Breast epithelium (tissue), 4 donors: ENCODE measurements around the gene TMEM234. TPM values are rescaled to one million over a fixed set of nuclear protein-coding genes. Genes with fewer than 3 reads are reported as not detected.

Source experiments
- DNase-seq, 2 donors: peaks; one replicate each; pipeline ENCODE4 v3.0.0-alpha.2; 2019; ENCODE audit warnings: low spot score in 2 of 2
- H3K27ac ChIP-seq, 2 donors: fragments of 200-600 bp; sonication (generic) in 1 of 2; one replicate each; pipeline ENCODE4 v1.5.1; 2016 to 2019; ENCODE audit warnings: mild to moderate bottlenecking in 1 of 2
- H3K27me3 ChIP-seq, 2 donors: fragments of 200-600 bp; sonication (generic) in 1 of 2; one replicate each; pipeline versions ENCODE4 v1.5.1 to v1.6.0; 2017 to 2019; ENCODE audit warnings: control low read depth in 1 of 2, mild to moderate bottlenecking in 1 of 2
- H3K36me3 ChIP-seq: fragments of 200-600 bp; one replicate; pipeline ENCODE4 v1.5.1; 2019
- H3K4me1 ChIP-seq, 2 donors: fragments of 200-600 bp; sonication (generic); one replicate each; pipeline ENCODE4 v1.5.1; 2016 to 2019; ENCODE audit warnings: control low read depth in 1 of 2
- H3K4me3 ChIP-seq, 3 donors: fragments of 200-600 bp; sonication (generic); 1 replicate in 2 of 3; 2 replicates in 1 of 3; pipeline ENCODE4 v1.5.1; 2016 to 2019; ENCODE audit warnings: mild to moderate bottlenecking in 3 of 3, moderate library complexity in 2 of 3
- H3K9me3 ChIP-seq, 2 donors: fragments of 200-600 bp; sonication (generic) in 1 of 2; one replicate each; pipeline ENCODE4 v1.5.1; 2016 to 2019; ENCODE audit warnings: control low read depth in 1 of 2
- CTCF ChIP-seq, 3 donors: fragments of 450-650 bp; IDR thresholded peaks; one replicate each; pipeline ENCODE4 v1.5.1; 2016 to 2017; ENCODE audit warnings: antibody characterized with exemption in 3 of 3, mild to moderate bottlenecking in 3 of 3, moderate library complexity in 3 of 3
- POLR2A ChIP-seq: fragments of 450-650 bp; IDR thresholded peaks from one replicate; pipeline ENCODE4 v1.6.1; 2016; ENCODE audit warnings: antibody characterized with exemption, mild to moderate bottlenecking, moderate library complexity
- POLR2AphosphoS5 ChIP-seq, 3 donors: sonication (generic); formaldehyde crosslinking; IDR thresholded peaks; one replicate each; pipeline ENCODE4 v1.6.1; 2017; ENCODE audit warnings: antibody characterized with exemption in 3 of 3
- intact Hi-C: fragments of 100-400 bp; cut with DNase I; formaldehyde crosslinking; loops from one replicate; pipeline ENCODE4 v1.15.1; 2023; ENCODE audit warnings: low total_unique reads
- total RNA-seq, 3 donors: library from RNA; depleted of rRNA; stranded (reverse); fragments of >200 nt; gene quantifications; one replicate each; pipeline ENCODE4 v1.1.0, GENCODE V29; 2016

The TMEM234 gene
- total RNA-seq, 3 donors from 2014 or later, result 5.8 to 20.6 (median 13.4) TPM

GRCh38 chr1:32179193-32179442 lies 43.0 kb downstream of the TMEM234 start:
- peaks cover 0 to 20% of the 10 kb centered on the region in 2 donors for H3K4me1 ChIP-seq
- H3K4me3 ChIP-seq, result peak overlapping the region; percentile 62 to 76 (median 71)
- H3K27me3 ChIP-seq, result no peaks in the 10 kb centered on the region
- peak overlapping the region; percentile 91 to 98 for H3K27ac ChIP-seq
- intact Hi-C loops, result no loop called here
- no peaks in the 10 kb centered on the region for H3K36me3 ChIP-seq
- no peak for DNase-seq
- no peaks in the 10 kb centered on the region for H3K9me3 ChIP-seq
- no peak for TF ChIP-seq POLR2A
- no peak for TF ChIP-seq POLR2AphosphoS5 (IDR thresholded peaks at IDR 0.05)
- TF ChIP-seq CTCF (IDR thresholded peaks at IDR 0.05), result no peak

GRCh38 chr1:32178380-32179192 lies 43.6 kb downstream of the TMEM234 start:
- Histone ChIP-seq H3K36me3 (no peaks in the 10 kb centered on the region), H3K9me3 (no peaks in the 10 kb centered on the region), H3K4me1 (peaks cover 0 to 18% of the 10 kb centered on the region in 2 donors), H3K27me3 (no peaks in the 10 kb centered on the region), H3K27ac (peak overlapping the region; percentile 91 to 98), H3K4me3 (peak overlapping the region; percentile 62 to 76 (median 71))
- intact Hi-C loops, result no loop called here
- no peak for DNase-seq
- TF ChIP-seq POLR2AphosphoS5 (IDR thresholded peaks at IDR 0.05), result no peak
- TF ChIP-seq CTCF (IDR thresholded peaks at IDR 0.05), result no peak
- no peak for TF ChIP-seq POLR2A

- TF ChIP-seq CTCF (IDR thresholded peaks at IDR 0.05), result no peak
- TF ChIP-seq POLR2AphosphoS5 (IDR thresholded peaks at IDR 0.05), result no peak
- TF ChIP-seq POLR2A, result no peak
- DNase-seq, result no peak
- Histone ChIP-seq H3K4me1 (no peaks in the 10 kb centered on the region), H3K9me3 (no peaks in the 10 kb centered on the region), H3K27me3 (no peaks in the 10 kb centered on the region), H3K36me3 (peaks cover 15% of the 10 kb centered on the region), H3K4me3 (no peak overlapping the region), H3K27ac (no peak overlapping the region)
- intact Hi-C loops, result no loop called here
These were observed 49.4 kb downstream of the TMEM234 start for GRCh38 chr1:32172621-32173245.

GRCh38 chr1:32170991-32171390 lies 51.2 kb downstream of the TMEM234 start:
- no peak for DNase-seq
- Histone ChIP-seq H3K36me3 (peaks cover 22% of the 10 kb centered on the region), H3K4me1 (no peaks in the 10 kb centered on the region), H3K27me3 (no peaks in the 10 kb centered on the region), H3K9me3 (no peaks in the 10 kb centered on the region), H3K4me3 (no peak overlapping the region), H3K27ac (no peak overlapping the region)
- TF ChIP-seq POLR2AphosphoS5 (IDR thresholded peaks at IDR 0.05), result no peak
- TF ChIP-seq POLR2A, result no peak
- no peak for TF ChIP-seq CTCF (IDR thresholded peaks at IDR 0.05)
- intact Hi-C loops, result no loop called here

Other genes with a start within 250 kb of the TMEM234 start
- 10 to 100 TPM; 58.2 to 78.7 (median 66.9) TPM for gene KHDRBS1, start 208.5 kb downstream of the TMEM234 start, total RNA-seq
- gene TMEM39B, start 149.4 kb downstream of the TMEM234 start, total RNA-seq, result 1 to 10 TPM; 4.2 to 6.2 (median 4.8) TPM
- 10 to 100 TPM; 35.5 to 53.1 (median 40.6) TPM for gene KPNA6, start 114.3 kb downstream of the TMEM234 start, total RNA-seq
- gene TXLNA, start 42.7 kb downstream of the TMEM234 start, total RNA-seq, result 10 to 100 TPM; 38.7 to 51.8 (median 45.8) TPM
- gene CCDC28B, start 21.8 kb downstream of the TMEM234 start, total RNA-seq, result 1 to 10 TPM; 1.4 to 5.2 (median 4.1) TPM
- 1 to 10 TPM; 1.8 to 3.5 (median 2.3) TPM for gene IQCC, start 16.7 kb downstream of the TMEM234 start, total RNA-seq
- under 1 TPM in 1 of 3 donors, not detected in 2; 0.33 TPM for gene DCDC2B, start 13.3 kb downstream of the TMEM234 start, total RNA-seq
- 100 to 1,000 TPM; 177 to 222 (median 190) TPM for gene EIF3I, start 54 bp upstream of the TMEM234 start, total RNA-seq
- gene FAM167B, start 24.9 kb upstream of the TMEM234 start, total RNA-seq, result 1 to 10 TPM in 2 of 3 donors, under 1 TPM in 1; 0.64 to 6.9 (median 1.2) TPM
- gene LCK, start 28.9 kb upstream of the TMEM234 start, total RNA-seq, result 1 to 10 TPM; 2.4 to 4.1 (median 2.9) TPM
- gene HDAC1, start 69.7 kb upstream of the TMEM234 start, total RNA-seq, result 10 to 100 TPM; 31.8 to 87.5 (median 87.4) TPM
- gene MARCKSL1, start 113.9 kb upstream of the TMEM234 start, total RNA-seq, result 10 to 100 TPM; 33.4 to 82.8 (median 47.9) TPM
- 10 to 100 TPM in 2 of 3 donors, 1 to 10 TPM in 1; 8.8 to 15.8 (median 10.2) TPM for gene FAM229A, start 140.1 kb upstream of the TMEM234 start, total RNA-seq
- 1 to 10 TPM; 1.4 to 3.9 (median 3.4) TPM for gene TSSK3, start 140.2 kb upstream of the TMEM234 start, total RNA-seq
- gene BSDC1, start 172.1 kb upstream of the TMEM234 start, total RNA-seq, result 100 to 1,000 TPM in 1 of 3 donors, 10 to 100 TPM in 2; 86.9 to 123 (median 95.1) TPM
- under 1 TPM; under 0.01 to 0.15 (median under 0.01) TPM for gene ZBTB8B, start 242.7 kb upstream of the TMEM234 start, total RNA-seq